Measurements from ENCODE around the gene FAU. TPM values are rescaled to one million over a fixed set of nuclear protein-coding genes. Genes with fewer than 3 reads are reported as not detected.

FAU gene
- polyA plus RNA-seq, 3 donors from 2014 or later = 576 to 1,241 (median 681) TPM

DNA sequence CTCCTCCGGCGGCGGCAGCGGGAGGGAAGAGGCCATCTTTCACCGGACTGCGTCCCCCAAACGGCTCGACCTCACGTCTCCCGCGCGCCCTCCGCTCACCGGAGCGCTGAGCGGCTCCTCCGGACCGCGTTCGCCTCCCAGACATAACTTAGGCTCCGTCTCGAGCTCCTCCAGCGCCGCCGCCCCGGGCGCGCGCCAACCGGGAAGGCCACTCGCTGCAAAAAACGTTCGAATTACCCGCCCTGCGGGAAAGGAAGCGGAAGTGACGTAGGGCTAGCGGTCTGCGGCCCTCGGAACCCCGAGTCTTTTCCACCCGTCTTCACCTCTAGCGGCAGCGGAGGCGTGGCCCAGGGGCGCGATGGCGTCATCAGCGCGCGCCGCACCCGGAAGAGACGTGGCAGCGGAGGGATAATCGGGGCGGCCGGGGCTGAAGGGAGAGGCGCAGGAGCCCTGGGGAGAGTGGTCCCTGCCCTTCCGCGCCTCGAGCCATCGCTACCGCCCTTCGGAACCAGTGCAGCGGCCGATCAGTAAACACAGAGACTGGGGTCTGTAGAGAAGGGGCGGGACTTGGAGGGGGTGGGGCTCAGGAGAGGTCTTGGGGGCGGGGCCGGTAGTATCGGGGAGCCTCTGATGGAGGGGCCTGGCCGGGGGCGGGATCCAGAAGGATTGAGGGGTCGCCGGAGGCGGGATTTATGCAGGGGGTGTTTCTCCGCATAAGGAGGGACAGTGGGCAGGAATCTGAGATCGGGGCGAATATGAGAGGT, 37.9 kb downstream of the FAU start, which contains the start of the genes CDCA5 and ZFPL1:
TSS of gene CDCA5 (minus strand) at position 207 of the 764 bp plus-strand sequence. CDS start at position 145, 62 bp downstream.
TSS of gene ZFPL1 (plus strand) at position 389 of the 764 bp plus-strand sequence. CDS start 477 bp downstream, outside the sequence.
- DNase-seq = peak; percentile 96 to 97 (median 97)
- H3K4me1 Mint-ChIP-seq = peaks cover 28 to 34% of the 10 kb centered on the region in 2 donors
- peak within 1 kb of the TSS; percentile 89 to 95 (median 93) for H3K4me3 Mint-ChIP-seq
- H3K27me3 Mint-ChIP-seq (ENCODE audit: low read depth in 3 of 3) = peaks cover 13 to 15% (median 13%) of the 10 kb centered on the region in 3 donors
- peaks cover 3 to 17% (median 10%) of the 10 kb centered on the region in 3 donors for H3K36me3 Mint-ChIP-seq
- H3K9me3 Mint-ChIP-seq = no peaks in the 10 kb centered on the region
- H3K27ac Mint-ChIP-seq = peak within 1 kb of the TSS; percentile 94 to 98 (median 97)

GRCh38 chr11:65083134-65083833, 38.6 kb downstream of the FAU start:
- Mint-ChIP-seq H3K4me3 (peak overlapping the region; percentile 89 to 95 (median 93)), H3K27me3 (ENCODE audit: low read depth in 3 of 3) (peaks cover 13 to 14% (median 13%) of the 10 kb centered on the region in 3 donors), H3K4me1 (peaks cover 28 to 34% of the 10 kb centered on the region in 2 donors), H3K36me3 (peaks cover 0 to 10% (median 5%) of the 10 kb centered on the region in 3 donors), H3K27ac (peak overlapping the region; percentile 94 to 98 (median 97)), H3K9me3 (no peaks in the 10 kb centered on the region)
- no peak for DNase-seq

DNA sequence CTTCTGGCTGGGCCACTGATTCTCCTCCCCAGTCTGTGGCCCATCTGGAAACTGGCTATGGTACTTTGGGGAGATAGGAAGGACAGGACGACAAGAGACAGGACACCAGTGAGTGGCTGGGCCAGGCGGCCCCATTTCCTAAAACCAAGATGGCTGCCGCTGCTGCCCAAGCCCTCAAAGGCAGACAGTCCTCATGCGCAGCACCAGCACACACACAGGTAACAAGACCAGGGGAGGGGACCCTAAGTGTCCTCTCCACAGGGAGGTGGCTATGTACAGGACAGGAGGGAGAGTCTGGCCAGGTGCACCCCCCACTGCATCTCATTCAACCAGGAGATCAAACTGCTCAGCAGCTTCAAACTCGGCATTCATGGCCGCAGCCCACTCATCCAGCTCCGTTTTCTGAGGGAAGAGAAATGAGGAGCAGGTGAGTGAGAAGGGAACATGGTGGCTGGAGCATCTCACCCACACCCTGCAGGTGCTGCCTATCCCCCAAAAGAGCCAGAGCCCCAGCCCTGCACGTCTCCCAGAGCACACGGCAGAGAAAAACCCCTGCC, 43.1 kb downstream of the FAU start:
- H3K4me1 Mint-ChIP-seq = peaks cover 11 to 13% of the 10 kb centered on the region in 2 donors
- H3K9me3 Mint-ChIP-seq = no peaks in the 10 kb centered on the region
- no peaks in the 10 kb centered on the region for H3K36me3 Mint-ChIP-seq
- DNase-seq = no peak
- peaks cover 7 to 13% (median 10%) of the 10 kb centered on the region in 3 donors for H3K27me3 Mint-ChIP-seq (ENCODE audit: low read depth in 3 of 3)
- peak overlapping the region in 1 of 6 donors; percentile 56 for H3K27ac Mint-ChIP-seq
- H3K4me3 Mint-ChIP-seq = no peak overlapping the region

GRCh38 chr11:65078151-65078550, 43.8 kb downstream of the FAU start:
- peak; percentile 20 to 36 (median 30) for DNase-seq
- H3K4me3 Mint-ChIP-seq = no peak overlapping the region
- peak overlapping the region in 4 of 6 donors; percentile 12 to 69 (median 58) for H3K27ac Mint-ChIP-seq
- H3K36me3 Mint-ChIP-seq = no peaks in the 10 kb centered on the region
- H3K9me3 Mint-ChIP-seq = no peaks in the 10 kb centered on the region
- peaks cover 5 to 6% of the 10 kb centered on the region in 2 donors for H3K4me1 Mint-ChIP-seq
- H3K27me3 Mint-ChIP-seq (ENCODE audit: low read depth in 3 of 3) = peaks cover 0 to 7% (median 5%) of the 10 kb centered on the region in 3 donors

- H3K4me3 Mint-ChIP-seq = no peak overlapping the region
- H3K27me3 Mint-ChIP-seq (ENCODE audit: low read depth in 3 of 3) = peaks cover 0 to 7% (median 3%) of the 10 kb centered on the region in 3 donors
- no peaks in the 10 kb centered on the region for H3K36me3 Mint-ChIP-seq
Observed at GRCh38 chr11:65077451-65077850, 44.5 kb downstream of the FAU start.

GRCh38 chr11:65072631-65072966, 49.3 kb downstream of the FAU start:
- H3K4me1 Mint-ChIP-seq = no peaks in the 10 kb centered on the region
- H3K27me3 Mint-ChIP-seq (ENCODE audit: low read depth in 3 of 3) = peaks cover 0 to 5% (median under 1%) of the 10 kb centered on the region in 3 donors
- no peaks in the 10 kb centered on the region for H3K9me3 Mint-ChIP-seq
- H3K36me3 Mint-ChIP-seq = no peaks in the 10 kb centered on the region
- H3K4me3 Mint-ChIP-seq = no peak overlapping the region
- no peak overlapping the region for H3K27ac Mint-ChIP-seq
- DNase-seq = no peak

More at GRCh38 chr11:65077451-65077850, 44.5 kb downstream of the FAU start:
- Mint-ChIP-seq H3K9me3 (no peaks in the 10 kb centered on the region), H3K4me1 (peaks cover 0 to 2% of the 10 kb centered on the region in 2 donors), H3K27ac (no peak overlapping the region)
- DNase-seq = no peak

GRCh38 chr11:65071907-65072630, 49.9 kb downstream of the FAU start:
- Mint-ChIP-seq H3K27ac (no peak overlapping the region), H3K4me3 (no peak overlapping the region), H3K4me1 (no peaks in the 10 kb centered on the region), H3K9me3 (no peaks in the 10 kb centered on the region), H3K36me3 (no peaks in the 10 kb centered on the region), H3K27me3 (ENCODE audit: low read depth in 3 of 3) (peaks cover 0 to 2% (median 0%) of the 10 kb centered on the region in 3 donors)
- no peak for DNase-seq

Other genes with a start within 250 kb of the FAU start
- 100 to 1,000 TPM; 136 to 247 (median 160) TPM for gene EHD1, start 243.5 kb downstream of the FAU start, polyA plus RNA-seq
- 10 to 100 TPM in 1 of 3 donors, 1 to 10 TPM in 2; 3.7 to 10.0 (median 6.7) TPM for gene ATG2A, start 204.9 kb downstream of the FAU start, polyA plus RNA-seq
- gene PPP2R5B, start 197.4 kb downstream of the FAU start, polyA plus RNA-seq = 10 to 100 TPM in 2 of 3 donors, 1 to 10 TPM in 1; 7.8 to 14.6 (median 14.0) TPM
- not detected for gene GPHA2, start 186.2 kb downstream of the FAU start, polyA plus RNA-seq
- not detected for gene MAJIN, start 150.0 kb downstream of the FAU start, polyA plus RNA-seq
- not detected for gene BATF2, start 125.2 kb downstream of the FAU start, polyA plus RNA-seq
- gene ARL2, start 108.0 kb downstream of the FAU start, polyA plus RNA-seq = 100 to 1,000 TPM in 1 of 3 donors, 10 to 100 TPM in 2; 79.1 to 101 (median 80.1) TPM
- 10 to 100 TPM; 14.5 to 20.6 (median 19.9) TPM for gene SNX15, start 94.7 kb downstream of the FAU start, polyA plus RNA-seq
- gene SAC3D1, start 80.9 kb downstream of the FAU start, polyA plus RNA-seq = 10 to 100 TPM in 1 of 3 donors, 1 to 10 TPM in 2; 3.8 to 11.7 (median 9.2) TPM
- 100 to 1,000 TPM in 1 of 3 donors, 10 to 100 TPM in 2; 64.4 to 103 (median 88.7) TPM for gene NAALADL1, start 63.6 kb downstream of the FAU start, polyA plus RNA-seq
- gene CDCA5, start 38.1 kb downstream of the FAU start, polyA plus RNA-seq = 1 to 10 TPM; 1.8 to 2.9 (median 2.4) TPM
- 10 to 100 TPM; 28.3 to 31.2 (median 29.8) TPM for gene ZFPL1, start 37.9 kb downstream of the FAU start, polyA plus RNA-seq
- 100 to 1,000 TPM in 1 of 3 donors, 10 to 100 TPM in 2; 70.3 to 102 (median 87.7) TPM for gene VPS51, start 25.9 kb downstream of the FAU start, polyA plus RNA-seq
- gene TM7SF2, start 10.3 kb downstream of the FAU start, polyA plus RNA-seq = 10 to 100 TPM; 12.8 to 16.8 (median 15.4) TPM
- gene ZNHIT2, start 4.4 kb downstream of the FAU start, polyA plus RNA-seq = 10 to 100 TPM; 15.5 to 25.8 (median 23.9) TPM
- 100 to 1,000 TPM in 2 of 3 donors, 10 to 100 TPM in 1; 98.3 to 113 (median 105) TPM for gene MRPL49, start 187 bp upstream of the FAU start, polyA plus RNA-seq
- gene SYVN1, start 12.4 kb upstream of the FAU start, polyA plus RNA-seq = 10 to 100 TPM in 1 of 3 donors, 1 to 10 TPM in 2; 2.3 to 21.8 (median 7.7) TPM
- not detected for gene SPDYC, start 48.1 kb upstream of the FAU start, polyA plus RNA-seq
- 100 to 1,000 TPM; 124 to 155 (median 148) TPM for gene CAPN1, start 59.8 kb upstream of the FAU start, polyA plus RNA-seq
- gene POLA2, start 139.8 kb upstream of the FAU start, polyA plus RNA-seq = 10 to 100 TPM; 10.1 to 11.8 (median 11.8) TPM
- gene CDC42EP2, start 192.7 kb upstream of the FAU start, polyA plus RNA-seq = not detected
- 10 to 100 TPM; 44.9 to 63.5 (median 53.9) TPM for gene DPF2, start 211.7 kb upstream of the FAU start, polyA plus RNA-seq
- 1 to 10 TPM in 1 of 3 donors, under 1 TPM in 2; 0.90 to 1.2 (median 0.90) TPM for gene TIGD3, start 232.6 kb upstream of the FAU start, polyA plus RNA-seq